HepG2 (cell line): ENCODE data around the gene ABAT. TPM values are rescaled to one million over a fixed set of nuclear protein-coding genes. Genes with fewer than 3 reads are reported as not detected.

Experiments used
- ATAC-seq: fragments of 200-7000 bp; cut with Tn5 transposase; 3 replicates; pipeline ENCODE4 v1.9.1; 2020; ENCODE audit warnings: mild to moderate bottlenecking, moderate library complexity
- BruUV-seq: library from RNA; stranded (reverse); fragments of 400-500 nt; replicated peaks from 2 replicates; lab custom pipeline; 2021; lab: Mats Ljungman, UMichigan
- CTCF ChIA-PET: fragments of 300-600 bp; formaldehyde crosslinking; extraction: SDS; loops from one replicate; lab custom pipeline; 2021; ENCODE audit warnings: low total read pairs, inconsistent platforms, low intra/inter-chr PET ratio; lab: Yijun Ruan, JAX
- POLR2A ChIA-PET: fragments of 350-600 bp; sonication (Branson Sonifier 250); formaldehyde crosslinking; loops from one replicate; lab custom pipeline; 2020; ENCODE audit warnings: antibody characterized with exemption, inconsistent platforms; lab: Yijun Ruan, JAX
- DNase-seq: peaks from one replicate; pipeline ENCODE4 v3.0.0-alpha.2; 2015; ENCODE audit warnings: low spot score
- FAIRE-seq: peaks from 3 replicates; lab custom pipeline; 2011; peaks lifted over from hg19 to GRCh38; lab: Jason Lieb, UNC
- H2AFZ ChIP-seq: one replicate; pipeline ENCODE4 v1.6.1; 2011; ENCODE audit warnings: low read length, inconsistent platforms
- H3K27ac ChIP-seq: fragments of 300-600 bp; 3 replicates; pipeline ENCODE4 v1.8.0; 2011; ENCODE audit warnings: mixed run types, mild to moderate bottlenecking, mixed read lengths, low read length, inconsistent platforms; ENCODE audit not compliant: insufficient read depth; ENCODE audit errors: extremely low read length
- H3K27me3 ChIP-seq, 2 experiments: fragments of 200-600 bp in 1 of 2; 2 replicates in 1 of 2; 3 replicates in 1 of 2; pipeline versions ENCODE4 v1.6.0 to v1.8.0; 2011; ENCODE audit warnings: low read length in 2 of 2, mild to moderate bottlenecking in 2 of 2, moderate library complexity in 2 of 2, inconsistent platforms in 1 of 2; ENCODE audit not compliant: insufficient read depth in 2 of 2, control insufficient read depth in 1 of 2
- H3K36me3 ChIP-seq, 2 experiments: fragments of 200-600 bp in 1 of 2; replicated peaks in 1 of 2; 2 replicates in 1 of 2; 3 replicates in 1 of 2; pipeline versions ENCODE4 v1.5.1 to v1.8.0; 2011; ENCODE audit warnings: low read length in 2 of 2, inconsistent platforms in 1 of 2; ENCODE audit not compliant: insufficient read depth in 2 of 2, control insufficient read depth in 1 of 2
- H3K4me1 ChIP-seq: 2 replicates; pipeline ENCODE4 v1.5.1; 2012; ENCODE audit warnings: low read length, inconsistent platforms; ENCODE audit not compliant: insufficient read depth
- H3K4me2 ChIP-seq: 2 replicates; pipeline ENCODE4 v1.6.0; 2011; ENCODE audit warnings: low read depth, low read length, inconsistent platforms
- H3K4me3 ChIP-seq, 3 experiments: fragments of 200-600 bp in 1 of 3; sonication (generic), shearing (Covaris generic) in 1 of 3; replicated peaks in 1 of 3; 2 replicates each; pipeline ENCODE4 v1.5.1; 2011 to 2016; ENCODE audit warnings: low read length in 3 of 3, inconsistent platforms in 2 of 3, low read depth in 2 of 3, mild to moderate bottlenecking in 2 of 3, control low read depth in 1 of 3, mixed read lengths in 1 of 3; ENCODE audit not compliant: insufficient read depth in 1 of 3
- H3K79me2 ChIP-seq: one replicate; pipeline ENCODE4 v1.6.1; 2011; ENCODE audit warnings: low read length, inconsistent platforms; ENCODE audit not compliant: insufficient read depth
- H3K9ac ChIP-seq: 2 replicates; pipeline ENCODE4 v1.6.0; 2011; ENCODE audit warnings: mild to moderate bottlenecking, low read depth, low read length, inconsistent platforms; ENCODE audit not compliant: insufficient read depth
- H3K9me3 ChIP-seq: 2 replicates; pipeline ENCODE4 v1.5.1; 2012; ENCODE audit warnings: mild to moderate bottlenecking, low read length
- H4K20me1 ChIP-seq: 2 replicates; pipeline ENCODE4 v1.6.0; 2011; ENCODE audit warnings: inconsistent platforms, mild to moderate bottlenecking, low read length, moderate library complexity; ENCODE audit not compliant: insufficient read depth
- HOXA3 ChIP-seq: sonication (generic); formaldehyde crosslinking; IDR thresholded peaks from 2 replicates; pipeline ENCODE4 v1.5.0; 2020; ENCODE audit warnings: missing genetic modification reagents
- IKZF5 ChIP-seq: IDR thresholded peaks from 2 replicates; pipeline ENCODE4 v1.6.1; 2018; ENCODE audit warnings: missing genetic modification reagents, mild to moderate bottlenecking, missing compliant biosample characterization
- JARID2 ChIP-seq: sonication (generic); formaldehyde crosslinking; IDR thresholded peaks from 2 replicates; pipeline ENCODE4 v1.8.1; 2023; ENCODE audit warnings: missing genetic modification reagents, inconsistent platforms; ENCODE audit not compliant: insufficient replicate concordance
- NR0B2 ChIP-seq: sonication (generic); formaldehyde crosslinking; IDR thresholded peaks from 2 replicates; pipeline ENCODE4 v1.4.0; 2020; ENCODE audit warnings: mild to moderate bottlenecking, missing genetic modification reagents
- PHB2 ChIP-seq: fragments of 450-650 bp; IDR thresholded peaks from 2 replicates; pipeline ENCODE4 v1.6.1; 2018; ENCODE audit not compliant: partially characterized antibody
- POLR2A ChIP-seq, 2 experiments: IDR thresholded peaks; 2 replicates each; pipeline ENCODE4 v1.6.1; 2011; ENCODE audit warnings: low read depth in 2 of 2, low read length in 2 of 2, mild to moderate bottlenecking in 1 of 2, moderate library complexity in 1 of 2; ENCODE audit not compliant: insufficient read depth in 1 of 2
- TGIF2 ChIP-seq: IDR thresholded peaks from 2 replicates; pipeline ENCODE4 v1.6.1; 2016; ENCODE audit warnings: control low read depth, missing compliant biosample characterization
- ZNF691 ChIP-seq: sonication (generic); formaldehyde crosslinking; IDR thresholded peaks from 2 replicates; pipeline ENCODE4 v1.4.0; 2020; ENCODE audit warnings: missing genetic modification reagents, low read depth, mild to moderate bottlenecking, borderline replicate concordance
- ZNF788 ChIP-seq: sonication (generic); formaldehyde crosslinking; IDR thresholded peaks from 2 replicates; pipeline ENCODE4 v1.5.0; 2020; ENCODE audit warnings: mild to moderate bottlenecking, missing genetic modification reagents, borderline replicate concordance
- WGBS: methylation state at CpG from one replicate; pipeline ENCODE4 v1.1.6; 2017; ENCODE audit warnings: low lambda C conversion rate; 5-methylcytosine and 5-hydroxymethylcytosine counted together
- in situ Hi-C: cut with HindIII; loops from 2 replicates; pipeline ENCODE4 v1.10.0; 2017; ENCODE audit warnings: low pct_unique_long_range_greater_than_20kb; ENCODE audit not compliant: extremely low pct_ligation_motif_present
- intact Hi-C: fragments of 100-400 bp; cut with micrococcal nuclease; formaldehyde crosslinking; loops from one replicate; pipeline ENCODE4 v1.10.0; 2022; ENCODE audit not compliant: unreplicated experiment
- polyA plus RNA-seq, 8 experiments: library from polyadenylated mRNA; depleted of rRNA in 3 of 8; stranded (reverse) in 7 of 8; unstranded in 1 of 8; fragments of >200 nt; fragmentation: Illumina TruSeq in 4 of 8; extraction: Trizol in 4 of 8; gene quantifications; 2 replicates each; pipeline versions ENCODE4 v1.2.1 to v1.2.3, GENCODE V29; 2011 to 2016; ENCODE audit warnings: low read depth in 4 of 8, missing spikeins in 1 of 8, mixed read lengths in 1 of 8; ENCODE audit not compliant: insufficient read depth in 1 of 8
- total RNA-seq, 5 experiments: library from RNA; depleted of rRNA; stranded (reverse); fragments of >200 nt; fragmentation: Illumina TruSeq; extraction: Trizol; gene quantifications; 2 replicates each; pipeline ENCODE4 v1.2.3, GENCODE V29; 2016; ENCODE audit warnings: low read depth in 1 of 5

Gene ABAT
- total and polyA plus RNA-seq, 2 of the 13 experiments (the other 11 are each of a cell fraction or from before 2014, with no cell fraction given), result 47.6 to 97.3 TPM

- Histone ChIP-seq H2AFZ (no peak overlapping the region), H3K27me3 (no peaks in the 10 kb centered on the region), H3K4me3 (no peak overlapping the region), H3K79me2 (peaks cover 2% of the 10 kb centered on the region), H3K36me3 (peaks cover 4 to 7% of the 10 kb centered on the region in 2 experiments; a peak in 2 of 5 replicates), H3K4me1 (peaks cover 42% of the 10 kb centered on the region), H3K9me3 (no peaks in the 10 kb centered on the region), H3K27ac (no peak overlapping the region), H3K4me2 (no peak overlapping the region), H4K20me1 (no peaks in the 10 kb centered on the region), H3K9ac (no peak overlapping the region)
- no peak for FAIRE-seq
- TF ChIP-seq POLR2A (IDR thresholded peaks at IDR 0.05; ENCODE audit: insufficient read depth in 1 of 2, low read depth in 2 of 2, low read length in 2 of 2), result no peak
- no peak for TF ChIP-seq HOXA3 (CRISPR knock-in tag)
- TF ChIP-seq PHB2, result no peak
- no peak for ATAC-seq
- intact Hi-C loops (no loop called here), in situ Hi-C loops (no loop called here)
- CTCF ChIA-PET, result no interaction called here
- no peak for DNase-seq
- 97% methylated on average over 9 of the region's 9 CpGs for WGBS
- no TSS peak for BruUV-seq
- POLR2A ChIA-PET, result no interaction called here
Measured at GRCh38 chr16:8727131-8727806, 52.9 kb downstream of the ABAT start.

- Histone ChIP-seq H2AFZ (no peak overlapping the region), H3K9me3 (no peaks in the 10 kb centered on the region), H3K4me3 (no peak overlapping the region), H3K27ac (no peak overlapping the region), H3K9ac (no peak overlapping the region), H3K36me3 (peaks cover 2 to 6% of the 10 kb centered on the region in 2 experiments; a peak in 2 of 5 replicates), H4K20me1 (no peaks in the 10 kb centered on the region), H3K79me2 (peaks cover 2% of the 10 kb centered on the region), H3K4me1 (peaks cover 42% of the 10 kb centered on the region), H3K27me3 (no peaks in the 10 kb centered on the region), H3K4me2 (no peak overlapping the region)
- CTCF ChIA-PET, result no interaction called here
- BruUV-seq, result no TSS peak
- no peak for ATAC-seq
- FAIRE-seq, result no peak
- WGBS, result 87% methylated on average over 13 of the region's 13 CpGs
- intact Hi-C loops, result no loop called here
- in situ Hi-C loops, result no loop called here
- DNase-seq, result no peak
- TF ChIP-seq ZNF788 (CRISPR knock-in tag) (no peak), JARID2 (CRISPR knock-in tag) (no peak), IKZF5 (CRISPR knock-in tag) (no peak), ZNF691 (CRISPR knock-in tag) (no peak), TGIF2 (no peak), NR0B2 (CRISPR knock-in tag) (no peak)
- POLR2A ChIA-PET, result no interaction called here
Measured at GRCh38 chr16:8727857-8728618, 53.6 kb downstream of the ABAT start.
